ENCODE measurements around the gene NECTIN3. TPM values are rescaled to one million over a fixed set of nuclear protein-coding genes. Genes with fewer than 3 reads are reported as not detected.

NECTIN3 gene
- total RNA-seq, 1 experiment from 2014 or later: 18.8 TPM

DNA sequence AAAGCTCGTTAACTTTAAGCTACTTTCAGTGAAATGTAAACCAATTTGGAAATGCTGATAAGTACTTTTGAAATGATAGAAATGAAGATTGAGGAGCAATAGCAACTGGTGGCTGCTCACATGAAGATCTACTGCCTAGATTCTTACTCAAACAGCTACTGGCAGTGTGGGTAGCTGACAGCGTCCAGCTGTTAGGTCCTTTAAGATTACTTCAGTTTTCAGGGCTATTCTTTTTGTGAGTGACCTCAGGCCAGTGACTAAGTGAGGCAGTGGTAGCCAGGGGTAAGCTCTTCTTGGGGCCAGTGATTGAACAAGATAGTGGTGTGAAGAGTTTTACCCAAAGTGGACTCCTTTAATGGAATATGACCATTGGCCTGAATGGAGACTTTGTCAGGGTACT, 41.3 kb downstream of the NECTIN3 start:
- H3K4me3 ChIP-seq (ENCODE audit: low read depth in 2 of 2, low read length in 2 of 2): no peak overlapping the region
- in situ Hi-C loops (cut with HindIII; ENCODE audit: low pct_unique_long_range_greater_than_20kb, low sequenced_read_pairs) (no loop called here), intact Hi-C loops (cut with micrococcal nuclease; ENCODE audit: unreplicated experiment) (no loop called here)
- CTCF ChIA-PET: no interaction called here
- H3K4me1 ChIP-seq (ENCODE audit: control insufficient read depth, insufficient read depth, low read length): no peaks in the 10 kb centered on the region
- H3K27ac ChIP-seq (ENCODE audit: low read length): no peak overlapping the region
- TF ChIP-seq, protein P1, sequence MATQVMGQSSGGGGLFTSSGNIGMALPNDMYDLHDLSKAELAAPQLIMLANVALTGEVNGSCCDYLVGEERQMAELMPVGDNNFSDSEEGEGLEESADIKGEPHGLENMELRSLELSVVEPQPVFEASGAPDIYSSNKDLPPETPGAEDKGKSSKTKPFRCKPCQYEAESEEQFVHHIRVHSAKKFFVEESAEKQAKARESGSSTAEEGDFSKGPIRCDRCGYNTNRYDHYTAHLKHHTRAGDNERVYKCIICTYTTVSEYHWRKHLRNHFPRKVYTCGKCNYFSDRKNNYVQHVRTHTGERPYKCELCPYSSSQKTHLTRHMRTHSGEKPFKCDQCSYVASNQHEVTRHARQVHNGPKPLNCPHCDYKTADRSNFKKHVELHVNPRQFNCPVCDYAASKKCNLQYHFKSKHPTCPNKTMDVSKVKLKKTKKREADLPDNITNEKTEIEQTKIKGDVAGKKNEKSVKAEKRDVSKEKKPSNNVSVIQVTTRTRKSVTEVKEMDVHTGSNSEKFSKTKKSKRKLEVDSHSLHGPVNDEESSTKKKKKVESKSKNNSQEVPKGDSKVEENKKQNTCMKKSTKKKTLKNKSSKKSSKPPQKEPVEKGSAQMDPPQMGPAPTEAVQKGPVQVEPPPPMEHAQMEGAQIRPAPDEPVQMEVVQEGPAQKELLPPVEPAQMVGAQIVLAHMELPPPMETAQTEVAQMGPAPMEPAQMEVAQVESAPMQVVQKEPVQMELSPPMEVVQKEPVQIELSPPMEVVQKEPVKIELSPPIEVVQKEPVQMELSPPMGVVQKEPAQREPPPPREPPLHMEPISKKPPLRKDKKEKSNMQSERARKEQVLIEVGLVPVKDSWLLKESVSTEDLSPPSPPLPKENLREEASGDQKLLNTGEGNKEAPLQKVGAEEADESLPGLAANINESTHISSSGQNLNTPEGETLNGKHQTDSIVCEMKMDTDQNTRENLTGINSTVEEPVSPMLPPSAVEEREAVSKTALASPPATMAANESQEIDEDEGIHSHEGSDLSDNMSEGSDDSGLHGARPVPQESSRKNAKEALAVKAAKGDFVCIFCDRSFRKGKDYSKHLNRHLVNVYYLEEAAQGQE (IDR thresholded peaks at IDR 0.05; ENCODE audit: insufficient read depth in 1 of 2, low read depth in 2 of 2, low read length in 1 of 2): no peak
- no peak for TF ChIP-seq POLR2AphosphoS5 (IDR thresholded peaks at IDR 0.05; ENCODE audit: low read depth, low read length)
- TF ChIP-seq, protein P2, sequence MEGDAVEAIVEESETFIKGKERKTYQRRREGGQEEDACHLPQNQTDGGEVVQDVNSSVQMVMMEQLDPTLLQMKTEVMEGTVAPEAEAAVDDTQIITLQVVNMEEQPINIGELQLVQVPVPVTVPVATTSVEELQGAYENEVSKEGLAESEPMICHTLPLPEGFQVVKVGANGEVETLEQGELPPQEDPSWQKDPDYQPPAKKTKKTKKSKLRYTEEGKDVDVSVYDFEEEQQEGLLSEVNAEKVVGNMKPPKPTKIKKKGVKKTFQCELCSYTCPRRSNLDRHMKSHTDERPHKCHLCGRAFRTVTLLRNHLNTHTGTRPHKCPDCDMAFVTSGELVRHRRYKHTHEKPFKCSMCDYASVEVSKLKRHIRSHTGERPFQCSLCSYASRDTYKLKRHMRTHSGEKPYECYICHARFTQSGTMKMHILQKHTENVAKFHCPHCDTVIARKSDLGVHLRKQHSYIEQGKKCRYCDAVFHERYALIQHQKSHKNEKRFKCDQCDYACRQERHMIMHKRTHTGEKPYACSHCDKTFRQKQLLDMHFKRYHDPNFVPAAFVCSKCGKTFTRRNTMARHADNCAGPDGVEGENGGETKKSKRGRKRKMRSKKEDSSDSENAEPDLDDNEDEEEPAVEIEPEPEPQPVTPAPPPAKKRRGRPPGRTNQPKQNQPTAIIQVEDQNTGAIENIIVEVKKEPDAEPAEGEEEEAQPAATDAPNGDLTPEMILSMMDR (IDR thresholded peaks at IDR 0.05): no peak
- no TSS peak for BruUV-seq (replicated peaks)
- no peaks in the 10 kb centered on the region for H3K27me3 ChIP-seq (ENCODE audit: control insufficient read depth, insufficient read depth, low read length)
- DNase-seq (ENCODE audit: low read depth, low spot score): no peak
- no peaks in the 10 kb centered on the region for H3K36me3 ChIP-seq (ENCODE audit: control insufficient read depth, insufficient read depth, low read length)
- POLR2A ChIA-PET: no interaction called here
- ATAC-seq: no peak
- H3K9me3 ChIP-seq (ENCODE audit: control insufficient read depth, insufficient read depth, low read depth, low read length): 0 out of 2 replicates have a peak, but pooled peaks cover 2% of the 10 kb centered on the region

DNA sequence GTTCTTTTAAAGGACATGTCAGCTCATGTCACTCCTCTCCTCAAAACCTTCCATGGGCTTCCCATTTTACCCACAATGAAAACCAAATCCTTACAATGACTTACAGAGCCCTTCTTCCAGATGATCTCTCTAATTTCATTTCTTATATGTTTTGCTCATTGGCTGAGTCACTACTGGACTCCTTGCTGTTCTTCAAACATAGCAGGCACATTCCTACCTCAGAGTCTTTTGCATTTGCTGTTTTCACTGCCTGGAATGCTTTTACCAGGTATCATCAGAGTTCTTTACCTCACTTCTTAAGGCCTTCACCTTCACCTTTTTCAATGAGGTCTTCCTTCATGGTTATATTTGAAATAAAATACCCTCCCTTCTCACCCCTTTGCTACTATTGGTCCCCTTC, 57.3 kb downstream of the NECTIN3 start:
- in situ Hi-C loops (cut with HindIII; ENCODE audit: low pct_unique_long_range_greater_than_20kb, low sequenced_read_pairs) (no loop called here), intact Hi-C loops (cut with micrococcal nuclease; ENCODE audit: unreplicated experiment) (no loop called here)
- ATAC-seq (no peak), DNase-seq (ENCODE audit: low read depth, low spot score) (no peak)
- Histone ChIP-seq H3K4me1 (ENCODE audit: control insufficient read depth, insufficient read depth, low read length) (no peaks in the 10 kb centered on the region), H3K27me3 (ENCODE audit: control insufficient read depth, insufficient read depth, low read length) (no peaks in the 10 kb centered on the region), H3K36me3 (ENCODE audit: control insufficient read depth, insufficient read depth, low read length) (no peaks in the 10 kb centered on the region), H3K27ac (ENCODE audit: low read length) (no peak overlapping the region), H3K9me3 (ENCODE audit: control insufficient read depth, insufficient read depth, low read depth, low read length) (no peaks in the 10 kb centered on the region), H3K4me3 (ENCODE audit: low read depth in 2 of 2, low read length in 2 of 2) (no peak overlapping the region)
- POLR2A ChIA-PET: no interaction called here
- CTCF ChIA-PET: no interaction called here
- TF ChIP-seq TCF7L2 (IDR thresholded peaks at IDR 0.05; ENCODE audit: low read depth, low read length) (no peak), SIN3A (IDR thresholded peaks at IDR 0.05; ENCODE audit: borderline replicate concordance, insufficient read depth, low read depth, low read length) (no peak), POLR2AphosphoS5 (IDR thresholded peaks at IDR 0.05; ENCODE audit: low read depth, low read length) (no peak)
- TF ChIP-seq, protein P2 (IDR thresholded peaks at IDR 0.05): no peak
- TF ChIP-seq, protein P1 (IDR thresholded peaks at IDR 0.05; ENCODE audit: insufficient read depth in 1 of 2, low read depth in 2 of 2, low read length in 1 of 2): no peak
- BruUV-seq (replicated peaks): no TSS peak

Measured in Panc1 (cell line).